Activated CD4-positive, alpha-beta T cell treated with anti-CD3 and anti-CD28 coated beads, Interleukin-2, amount 50 U/mL, for 4 hours (primary cell): ENCODE results near the gene CASP5.

Source experiments
- DNase-seq, 2 experiments: peaks; one replicate each; pipeline ENCODE4 v3.0.0-alpha.2; 2020

CASP5 gene

GRCh38 chr11:104965735-104966134 lies 57.2 kb downstream of the CASP5 start:
- no peak for DNase-seq

DNA sequence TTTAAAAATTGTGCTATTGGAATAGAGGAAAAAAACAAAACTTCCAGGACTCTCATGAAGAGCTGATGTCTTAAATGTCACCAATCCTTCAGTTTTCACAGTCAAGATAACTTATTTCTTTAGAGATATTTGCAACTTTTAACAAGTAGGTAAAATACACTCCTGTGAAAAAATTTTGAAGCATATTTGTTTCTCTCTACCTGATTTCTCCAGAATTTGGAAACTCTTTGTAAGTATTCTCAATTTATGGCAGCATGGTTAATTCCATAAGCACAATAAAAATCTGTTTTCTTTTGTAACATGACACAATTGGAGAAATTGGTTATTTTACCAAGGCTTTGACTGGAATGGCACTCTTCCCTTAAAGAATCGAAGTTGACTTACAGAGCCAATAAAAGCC lies 58.7 kb downstream of the CASP5 start:
- DNase-seq: no peak

DNA sequence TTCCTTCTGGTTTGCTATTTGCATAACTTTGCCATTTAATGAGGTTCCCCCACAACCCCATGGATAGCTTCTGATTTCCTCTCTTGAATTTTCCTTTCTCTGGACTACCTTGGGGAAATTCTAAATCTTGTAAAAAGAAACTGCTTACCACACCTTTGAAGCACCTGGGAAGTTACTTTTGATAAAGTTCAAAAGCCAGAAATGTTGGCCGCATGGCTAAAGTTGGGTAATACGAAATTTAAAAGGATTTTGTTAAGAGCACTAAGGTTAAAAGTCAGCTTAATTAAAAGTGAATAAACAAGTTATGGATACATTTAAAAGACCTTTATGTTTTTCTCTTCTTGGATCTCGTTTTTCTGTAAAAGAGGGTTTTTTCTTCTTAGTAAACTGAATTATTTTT lies 60.1 kb downstream of the CASP5 start:
- DNase-seq: no peak

DNA sequence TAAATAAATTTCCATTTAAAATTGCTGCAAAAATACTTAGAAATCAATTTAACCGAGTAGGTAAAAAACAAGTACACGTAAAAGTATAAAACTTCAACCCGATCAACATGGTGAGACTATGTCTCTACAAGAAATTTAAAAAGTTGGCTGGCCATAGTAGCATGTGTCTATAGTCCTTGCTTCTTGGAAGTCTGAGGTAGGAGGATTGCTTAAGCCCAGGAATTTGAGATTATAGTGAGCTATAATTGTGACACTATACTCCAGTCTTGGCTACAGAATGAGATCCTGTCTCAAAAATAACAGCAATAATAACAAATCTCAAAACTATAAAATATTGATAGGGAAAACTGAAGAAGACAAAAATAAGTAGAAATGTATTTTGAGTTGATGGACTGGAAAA lies 65.7 kb downstream of the CASP5 start:
- no peak for DNase-seq

- DNase-seq: no peak
Measured at GRCh38 chr11:104956528-104956927, 66.4 kb downstream of the CASP5 start.

- no peak for DNase-seq
Measured at GRCh38 chr11:104946907-104947306, 76.1 kb downstream of the CASP5 start.
